8988T (cell line): ENCODE results near the gene LY6G6F.

ENCODE experiments used
- DNase-seq: peaks from one replicate; pipeline ENCODE4 v3.0.0; 2011

Gene LY6G6F

GRCh38 chr6:31742894-31743293 lies 36.2 kb downstream of the LY6G6F start:
- no peak for DNase-seq

DNA sequence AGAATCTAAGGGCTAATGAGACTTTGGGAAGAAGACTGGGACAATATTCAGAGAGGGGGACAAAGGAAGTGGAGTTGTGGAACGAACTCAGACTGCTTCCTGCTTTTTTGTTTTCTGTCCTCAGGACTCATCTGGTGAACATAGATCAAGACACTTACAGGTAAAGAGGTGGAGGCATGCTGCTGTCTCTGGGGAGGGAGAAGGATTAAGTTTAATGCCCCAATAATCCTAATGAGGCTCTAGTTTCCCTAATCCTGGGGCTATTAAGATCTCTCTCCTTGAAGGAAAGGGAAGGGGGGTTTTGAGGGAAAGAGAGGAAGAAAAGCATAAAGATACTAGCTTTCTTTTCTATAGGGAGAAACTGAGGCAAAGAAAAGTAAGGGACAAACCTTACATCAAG lies 37.8 kb downstream of the LY6G6F start:
- no peak for DNase-seq

- no peak for DNase-seq
Observed at GRCh38 chr6:31749301-31750036, 42.8 kb downstream of the LY6G6F start.

GRCh38 chr6:31750411-31751022 lies 43.9 kb downstream of the LY6G6F start:
- no peak for DNase-seq

- no peak for DNase-seq
Observed at GRCh38 chr6:31752739-31753319, 46.2 kb downstream of the LY6G6F start.

DNA sequence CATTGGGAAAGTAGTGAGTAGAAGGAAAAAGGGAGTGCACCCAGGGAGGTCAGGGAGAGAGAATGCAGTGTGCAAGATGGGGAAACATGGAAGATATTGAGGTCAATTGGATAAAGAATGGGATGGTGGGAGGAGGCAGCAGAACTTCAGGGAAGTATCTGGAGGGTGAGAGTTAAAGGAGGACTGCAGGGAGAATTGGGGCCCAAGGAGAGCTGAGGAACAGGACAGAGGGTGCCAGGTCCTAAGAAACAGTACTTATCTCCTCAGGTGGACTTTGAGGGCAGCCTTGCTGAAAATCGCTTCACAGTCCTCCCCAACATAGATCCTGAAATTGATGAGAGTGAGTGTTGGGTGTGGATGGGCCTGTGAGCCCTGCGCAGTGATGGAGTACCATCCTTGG lies 51.6 kb downstream of the LY6G6F start:
- no peak for DNase-seq
